ENCODE measurements around the gene EYA2.

DNA sequence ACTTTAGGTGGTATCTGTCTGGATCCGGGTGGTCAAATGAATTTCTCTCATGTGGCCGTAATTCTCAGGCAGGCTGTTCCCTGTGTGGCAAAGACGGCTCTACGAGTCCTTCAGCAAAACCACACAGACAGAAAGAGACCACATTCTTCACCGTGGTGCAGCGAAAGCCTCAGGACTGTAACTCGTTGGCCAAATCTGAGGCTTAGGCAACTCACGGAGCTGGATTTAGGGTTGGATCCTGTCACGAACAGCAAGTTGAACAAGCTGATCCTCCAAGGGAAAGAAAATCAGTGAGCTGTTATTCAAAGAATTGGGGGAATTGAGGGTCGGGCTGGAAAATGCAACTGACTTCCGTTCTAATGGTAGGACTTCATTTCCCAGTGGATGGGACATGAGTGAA lies 294.4 kb downstream of the EYA2 start:
- TF ChIP-seq, protein P1, sequence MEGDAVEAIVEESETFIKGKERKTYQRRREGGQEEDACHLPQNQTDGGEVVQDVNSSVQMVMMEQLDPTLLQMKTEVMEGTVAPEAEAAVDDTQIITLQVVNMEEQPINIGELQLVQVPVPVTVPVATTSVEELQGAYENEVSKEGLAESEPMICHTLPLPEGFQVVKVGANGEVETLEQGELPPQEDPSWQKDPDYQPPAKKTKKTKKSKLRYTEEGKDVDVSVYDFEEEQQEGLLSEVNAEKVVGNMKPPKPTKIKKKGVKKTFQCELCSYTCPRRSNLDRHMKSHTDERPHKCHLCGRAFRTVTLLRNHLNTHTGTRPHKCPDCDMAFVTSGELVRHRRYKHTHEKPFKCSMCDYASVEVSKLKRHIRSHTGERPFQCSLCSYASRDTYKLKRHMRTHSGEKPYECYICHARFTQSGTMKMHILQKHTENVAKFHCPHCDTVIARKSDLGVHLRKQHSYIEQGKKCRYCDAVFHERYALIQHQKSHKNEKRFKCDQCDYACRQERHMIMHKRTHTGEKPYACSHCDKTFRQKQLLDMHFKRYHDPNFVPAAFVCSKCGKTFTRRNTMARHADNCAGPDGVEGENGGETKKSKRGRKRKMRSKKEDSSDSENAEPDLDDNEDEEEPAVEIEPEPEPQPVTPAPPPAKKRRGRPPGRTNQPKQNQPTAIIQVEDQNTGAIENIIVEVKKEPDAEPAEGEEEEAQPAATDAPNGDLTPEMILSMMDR (IDR thresholded peaks at IDR 0.05): no peak
- no peak for TF ChIP-seq POLR2AphosphoS5 (IDR thresholded peaks at IDR 0.05)
- no peak for TF ChIP-seq POLR2A (IDR thresholded peaks at IDR 0.05)

All from gastroesophageal sphincter (tissue), 3 donors.